Neural cell (in vitro differentiated cells): ENCODE results near the gene TRIM45. TPM values are rescaled to one million over a fixed set of nuclear protein-coding genes. Genes with fewer than 3 reads are reported as not detected.

ENCODE experiments used
- H2AFZ ChIP-seq: fragments of 200-600, 300-800 bp; sonication (generic), shearing (Covaris generic); 2 replicates; pipeline ENCODE4 v1.6.0; 2014; ENCODE audit warnings: low read depth, mild to moderate bottlenecking, antibody characterized with exemption, low read length, moderate library complexity
- H3F3A ChIP-seq: fragments of 200-600 bp; shearing (Covaris generic); 2 replicates; pipeline ENCODE4 v1.6.1; 2016; ENCODE audit warnings: mild to moderate bottlenecking, moderate library complexity, mixed read lengths, antibody characterized with exemption, low read length; ENCODE audit not compliant: insufficient read depth, poor library complexity, severe bottlenecking
- H3K27ac ChIP-seq: fragments of 200-600, 300-800 bp; sonication (generic), shearing (Covaris generic); 2 replicates; pipeline ENCODE4 v1.5.1; 2014; ENCODE audit warnings: mild to moderate bottlenecking, low read length, moderate library complexity
- H3K27me3 ChIP-seq: fragments of 300-800, 200-600 bp; sonication (generic), shearing (Covaris generic); 2 replicates; pipeline ENCODE4 v1.6.0; 2014; ENCODE audit warnings: mild to moderate bottlenecking, low read depth, low read length, moderate library complexity; ENCODE audit not compliant: insufficient read depth
- H3K36me3 ChIP-seq: fragments of 300-800, 200-600 bp; sonication (generic), shearing (Covaris generic); 2 replicates; pipeline ENCODE4 v1.5.1; 2014; ENCODE audit warnings: mild to moderate bottlenecking, antibody characterized with exemption, low read length, moderate library complexity; ENCODE audit not compliant: insufficient read depth
- H3K4me2 ChIP-seq: fragments of 300-800, 200-600 bp; sonication (generic), shearing (Covaris generic); 2 replicates; pipeline ENCODE4 v1.6.0; 2014; ENCODE audit warnings: mild to moderate bottlenecking, low read length
- H3K4me3 ChIP-seq: fragments of 300-800, 200-600 bp; sonication (generic), shearing (Covaris generic); 2 replicates; pipeline ENCODE4 v1.5.1; 2014; ENCODE audit warnings: mild to moderate bottlenecking, low read length, moderate library complexity
- H3K79me2 ChIP-seq: fragments of 200-600 bp; shearing (Covaris generic); replicated peaks from 2 replicates; pipeline ENCODE4 v1.6.0; 2014; ENCODE audit warnings: mild to moderate bottlenecking, low read length, moderate library complexity; ENCODE audit not compliant: insufficient read depth
- H3K9ac ChIP-seq: fragments of 300-800, 200-600 bp; sonication (generic), shearing (Covaris generic); 2 replicates; pipeline ENCODE4 v1.6.1; 2016; ENCODE audit warnings: mild to moderate bottlenecking, low read length, mixed read lengths
- H3K9me2 ChIP-seq: fragments of 200-600 bp; shearing (Covaris generic); 2 replicates; pipeline ENCODE4 v1.6.1; 2016; ENCODE audit warnings: mild to moderate bottlenecking, low read length, mixed read lengths; ENCODE audit not compliant: insufficient read depth
- H3K9me3 ChIP-seq: fragments of 200-600, 300-800 bp; sonication (generic), shearing (Covaris generic); 2 replicates; pipeline ENCODE4 v1.6.1; 2016; ENCODE audit warnings: mild to moderate bottlenecking, mixed run types, low read length, moderate library complexity, mixed read lengths
- H4K20me1 ChIP-seq: fragments of 200-600 bp; shearing (Covaris generic); 2 replicates; pipeline ENCODE4 v1.6.1; 2016; ENCODE audit warnings: mild to moderate bottlenecking, mixed run types; ENCODE audit not compliant: insufficient read depth
- CTCF ChIP-seq: fragments of 450-650 bp; IDR thresholded peaks from 2 replicates; pipeline ENCODE4 v1.5.1; 2014; ENCODE audit warnings: antibody characterized with exemption, mild to moderate bottlenecking, moderate library complexity; ENCODE audit not compliant: poor library complexity, severe bottlenecking
- EP300 ChIP-seq: fragments of 450-650 bp; conservative IDR thresholded peaks from 2 replicates; pipeline ENCODE4 v1.6.1; 2014; ENCODE audit warnings: antibody characterized with exemption, mild to moderate bottlenecking, moderate library complexity; ENCODE audit not compliant: poor library complexity, severe bottlenecking
- EZH2 ChIP-seq: fragments of 200-600, 300-800 bp; shearing (Covaris generic), sonication (generic); IDR thresholded peaks from 2 replicates; pipeline ENCODE4 v1.6.1; 2014; ENCODE audit warnings: antibody characterized with exemption, low read length, borderline replicate concordance, mild to moderate bottlenecking; ENCODE audit not compliant: insufficient read depth, poor library complexity, severe bottlenecking
- MXI1 ChIP-seq: fragments of 450-650 bp; conservative IDR thresholded peaks from 2 replicates; pipeline ENCODE4 v1.6.1; 2014; ENCODE audit warnings: antibody characterized with exemption, mild to moderate bottlenecking; ENCODE audit not compliant: poor library complexity, severe bottlenecking
- POLR2AphosphoS5 ChIP-seq: IDR thresholded peaks from 2 replicates; pipeline ENCODE4 v1.6.1; 2012
- RAD21 ChIP-seq: fragments of 450-650 bp; conservative IDR thresholded peaks from 2 replicates; pipeline ENCODE4 v1.6.1; 2014; ENCODE audit warnings: antibody characterized with exemption, mild to moderate bottlenecking, moderate library complexity
- REST ChIP-seq: IDR thresholded peaks from 2 replicates; pipeline ENCODE4 v1.6.1; 2012; ENCODE audit warnings: borderline replicate concordance
- SMC3 ChIP-seq: fragments of 450-650 bp; conservative IDR thresholded peaks from 2 replicates; pipeline ENCODE4 v1.6.1; 2014; ENCODE audit warnings: antibody characterized with exemption, mild to moderate bottlenecking, moderate library complexity; ENCODE audit not compliant: poor library complexity
- TAF1 ChIP-seq: IDR thresholded peaks from 2 replicates; pipeline ENCODE4 v1.6.1; 2012; ENCODE audit warnings: low read depth
- polyA plus RNA-seq: library from polyadenylated mRNA; depleted of rRNA; stranded (reverse); fragments of >200 nt; gene quantifications from 2 replicates; pipeline ENCODE4 v1.2.3, GENCODE V29; 2014

The TRIM45 gene
- polyA plus RNA-seq, 1 donor from 2014 or later: 4.9 TPM

- H2AFZ ChIP-seq: no peak overlapping the region
- H3K27ac ChIP-seq: no peak overlapping the region
- no peaks in the 10 kb centered on the region for H4K20me1 ChIP-seq
- no peak overlapping the region for H3K9ac ChIP-seq
- no peaks in the 10 kb centered on the region for H3K79me2 ChIP-seq
- no peaks in the 10 kb centered on the region for H3K27me3 ChIP-seq
- H3K36me3 ChIP-seq: no peaks in the 10 kb centered on the region
- H3K9me3 ChIP-seq: no peaks in the 10 kb centered on the region
- H3F3A ChIP-seq: no peaks in the 10 kb centered on the region
- H3K9me2 ChIP-seq: no peaks in the 10 kb centered on the region
- no peak overlapping the region for H3K4me2 ChIP-seq
- H3K4me3 ChIP-seq: no peak overlapping the region
- TF ChIP-seq TAF1 (no peak), EP300 (no peak), CTCF (no peak), EZH2 (no peak), SMC3 (no peak), MXI1 (no peak), POLR2AphosphoS5 (no peak), RAD21 (no peak), REST (no peak)
These were observed 25.8 kb upstream of the TRIM45 start for GRCh38 chr1:117147341-117147831.

- no peak for TF ChIP-seq EP300
- no peak for TF ChIP-seq EZH2
- no peak for TF ChIP-seq RAD21
- no peak for TF ChIP-seq REST
- TF ChIP-seq CTCF: no peak
- no peak for TF ChIP-seq MXI1
- no peak for TF ChIP-seq SMC3
- no peak for TF ChIP-seq POLR2AphosphoS5
- no peaks in the 10 kb centered on the region for H3K27me3 ChIP-seq
- no peaks in the 10 kb centered on the region for H3K79me2 ChIP-seq
- no peaks in the 10 kb centered on the region for H4K20me1 ChIP-seq
- no peaks in the 10 kb centered on the region for H3F3A ChIP-seq
- H3K4me3 ChIP-seq: no peak overlapping the region
- H3K36me3 ChIP-seq: no peaks in the 10 kb centered on the region
- H3K9me3 ChIP-seq: no peaks in the 10 kb centered on the region
- no peaks in the 10 kb centered on the region for H3K9me2 ChIP-seq
- H3K4me2 ChIP-seq: no peak overlapping the region
- no peak overlapping the region for H3K9ac ChIP-seq
- peak overlapping the region; percentile 42 for H3K27ac ChIP-seq
- peak overlapping the region; percentile 10 for H2AFZ ChIP-seq
These were observed 25.2 kb upstream of the TRIM45 start for GRCh38 chr1:117146575-117147340.
